Mesothelial cell of epicardium (in vitro differentiated cells): ENCODE data around the gene NOX3. TPM values are rescaled to one million over a fixed set of nuclear protein-coding genes. Genes with fewer than 3 reads are reported as not detected.

Experiments
- DNase-seq, 2 experiments: peaks; one replicate each; pipeline ENCODE4 v3.0.0; 2021; ENCODE audit warnings: low spot score in 2 of 2; ENCODE audit not compliant: unreplicated experiment in 2 of 2
- H3K27ac Mint-ChIP-seq: 2 replicates; pipeline ENCODE4 v1.8.0; 2021; ENCODE audit warnings: mixed read lengths
- H3K27me3 Mint-ChIP-seq: 2 replicates; pipeline ENCODE4 v1.8.0; 2021; ENCODE audit warnings: low read depth, mixed read lengths
- H3K36me3 Mint-ChIP-seq: 2 replicates; pipeline ENCODE4 v1.8.0; 2021; ENCODE audit warnings: mixed read lengths
- H3K4me1 Mint-ChIP-seq: 2 replicates; pipeline ENCODE4 v1.8.0; 2021; ENCODE audit warnings: mixed read lengths
- H3K4me3 Mint-ChIP-seq: 2 replicates; pipeline ENCODE4 v1.8.0; 2021; ENCODE audit warnings: mild to moderate bottlenecking, moderate library complexity, mixed read lengths
- H3K9me3 Mint-ChIP-seq: 2 replicates; pipeline ENCODE4 v1.8.0; 2021; ENCODE audit warnings: mixed read lengths
- CTCF ChIP-seq: fragments of 200-600 bp; sonication (generic); IDR thresholded peaks from one replicate; pipeline ENCODE4 v1.5.0; 2021; ENCODE audit warnings: antibody characterized with exemption; ENCODE audit not compliant: unreplicated experiment
- total RNA-seq: library from RNA; stranded (reverse); gene quantifications from 3 replicates; pipeline ENCODE4 v1.2.1, GENCODE V29; 2021

Gene NOX3
- total RNA-seq, 1 donor from 2014 or later: not detected

- Mint-ChIP-seq H3K4me1 (peaks cover 12% of the 10 kb centered on the region), H3K9me3 (no peaks in the 10 kb centered on the region)
- no peak for TF ChIP-seq CTCF
Measured at GRCh38 chr6:155448668-155449449, 6.8 kb downstream of the NOX3 start.

GRCh38 chr6:155447949-155448348, 7.7 kb downstream of the NOX3 start:
- DNase-seq: no peak
- no peak for TF ChIP-seq CTCF
- H3K27me3 Mint-ChIP-seq: no peaks in the 10 kb centered on the region

More at GRCh38 chr6:155448668-155449449, 6.8 kb downstream of the NOX3 start:
- Mint-ChIP-seq H3K4me3 (no peak overlapping the region), H3K27ac (no peak overlapping the region), H3K36me3 (no peaks in the 10 kb centered on the region), H3K27me3 (no peaks in the 10 kb centered on the region)
- no peak for DNase-seq

GRCh38 chr6:155444952-155445903, 10.4 kb downstream of the NOX3 start:
- Mint-ChIP-seq H3K9me3 (no peaks in the 10 kb centered on the region), H3K4me3 (no peak overlapping the region), H3K36me3 (no peaks in the 10 kb centered on the region), H3K27me3 (no peaks in the 10 kb centered on the region), H3K27ac (no peak overlapping the region), H3K4me1 (peaks cover 12% of the 10 kb centered on the region)
- TF ChIP-seq CTCF: no peak
- no peak for DNase-seq

More at GRCh38 chr6:155447949-155448348, 7.7 kb downstream of the NOX3 start:
- no peak overlapping the region for H3K4me3 Mint-ChIP-seq
- H3K36me3 Mint-ChIP-seq: no peaks in the 10 kb centered on the region
- no peaks in the 10 kb centered on the region for H3K9me3 Mint-ChIP-seq
- peaks cover 12% of the 10 kb centered on the region for H3K4me1 Mint-ChIP-seq
- no peak overlapping the region for H3K27ac Mint-ChIP-seq

- DNase-seq: no peak
Measured at GRCh38 chr6:155444120-155444917, 11.3 kb downstream of the NOX3 start.

More at GRCh38 chr6:155444120-155444917, 11.3 kb downstream of the NOX3 start:
- H3K27ac Mint-ChIP-seq: no peak overlapping the region
- no peak for TF ChIP-seq CTCF
- H3K27me3 Mint-ChIP-seq: no peaks in the 10 kb centered on the region
- no peaks in the 10 kb centered on the region for H3K36me3 Mint-ChIP-seq
- H3K4me3 Mint-ChIP-seq: no peak overlapping the region
- peaks cover 9% of the 10 kb centered on the region for H3K4me1 Mint-ChIP-seq
- no peaks in the 10 kb centered on the region for H3K9me3 Mint-ChIP-seq
